Measurements from ENCODE around the gene MYCBP2.
"Not testable (repeated sequence)": the region's sequence is repeated elsewhere in the genome, so short reads cannot be mapped to it uniquely, and the experiment has no call there.

The MYCBP2 gene

DNA sequence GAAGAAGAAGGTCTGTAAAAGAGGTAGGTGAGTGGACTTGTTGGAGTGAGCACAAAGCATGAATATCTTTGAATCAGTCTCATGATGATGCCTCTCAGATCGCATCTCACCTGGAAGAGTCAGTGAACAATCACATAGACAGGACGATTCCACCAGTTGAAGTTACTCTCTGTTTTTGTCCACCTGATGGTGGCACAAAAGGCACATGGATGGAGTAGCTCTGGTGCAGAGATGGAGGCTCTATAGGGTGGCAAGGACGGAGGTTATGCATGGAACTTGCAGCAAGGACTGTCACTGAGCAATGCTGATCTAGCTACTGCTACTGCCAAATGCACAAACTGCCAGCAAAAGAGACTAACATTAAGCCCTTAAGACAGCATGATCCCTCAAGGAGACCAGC lies 10.3 kb upstream of the MYCBP2 start:
- no peak for DNase-seq (ENCODE audit: low read depth in 2 of 2, low spot score in 1 of 2)

DNA sequence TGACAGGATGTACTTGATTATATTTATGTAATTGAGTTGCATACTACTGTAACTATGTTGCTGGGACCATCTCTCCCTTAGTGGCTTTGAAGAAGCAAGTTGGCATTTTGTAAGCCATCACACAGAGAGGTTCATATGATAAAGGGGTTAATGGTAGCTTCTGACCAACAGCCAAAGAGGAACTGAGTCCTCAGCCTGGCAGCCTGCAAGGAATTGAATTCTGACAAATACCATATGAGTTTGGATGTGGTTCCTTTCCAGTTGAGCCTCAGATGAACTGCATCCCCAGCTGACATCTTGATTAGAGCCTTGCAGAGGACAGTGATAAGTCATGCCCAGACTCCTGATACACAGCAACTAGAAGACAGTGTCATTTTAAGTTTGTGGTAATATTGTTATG lies 8.6 kb upstream of the MYCBP2 start:
- no peak for DNase-seq (ENCODE audit: low read depth in 2 of 2, low spot score in 1 of 2)

- no peak for DNase-seq (ENCODE audit: low read depth in 2 of 2, low spot score in 1 of 2)
These were observed 6.7 kb upstream of the MYCBP2 start for GRCh38 chr13:77333594-77333993.

DNA sequence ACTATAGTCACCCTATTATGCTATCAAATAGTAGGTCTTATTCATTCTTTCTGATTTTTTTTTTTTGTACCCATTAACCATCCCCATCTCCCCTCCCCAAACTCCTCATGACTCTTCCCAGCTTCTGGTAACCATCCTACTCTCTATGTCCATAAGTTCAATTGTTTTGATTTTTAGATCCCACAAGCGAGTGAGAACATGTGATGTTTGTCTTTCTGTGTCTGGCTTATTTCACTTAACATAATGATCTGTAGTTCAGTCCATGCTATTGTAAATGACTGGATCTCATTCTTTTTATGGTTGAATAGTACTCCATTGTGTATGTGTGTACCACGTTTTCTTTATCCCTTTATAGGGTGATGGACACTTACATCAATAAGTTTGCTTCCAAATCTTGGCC lies 4.5 kb upstream of the MYCBP2 start:
- DNase-seq (ENCODE audit: low read depth in 2 of 2, low spot score in 1 of 2) = no peak

DNA sequence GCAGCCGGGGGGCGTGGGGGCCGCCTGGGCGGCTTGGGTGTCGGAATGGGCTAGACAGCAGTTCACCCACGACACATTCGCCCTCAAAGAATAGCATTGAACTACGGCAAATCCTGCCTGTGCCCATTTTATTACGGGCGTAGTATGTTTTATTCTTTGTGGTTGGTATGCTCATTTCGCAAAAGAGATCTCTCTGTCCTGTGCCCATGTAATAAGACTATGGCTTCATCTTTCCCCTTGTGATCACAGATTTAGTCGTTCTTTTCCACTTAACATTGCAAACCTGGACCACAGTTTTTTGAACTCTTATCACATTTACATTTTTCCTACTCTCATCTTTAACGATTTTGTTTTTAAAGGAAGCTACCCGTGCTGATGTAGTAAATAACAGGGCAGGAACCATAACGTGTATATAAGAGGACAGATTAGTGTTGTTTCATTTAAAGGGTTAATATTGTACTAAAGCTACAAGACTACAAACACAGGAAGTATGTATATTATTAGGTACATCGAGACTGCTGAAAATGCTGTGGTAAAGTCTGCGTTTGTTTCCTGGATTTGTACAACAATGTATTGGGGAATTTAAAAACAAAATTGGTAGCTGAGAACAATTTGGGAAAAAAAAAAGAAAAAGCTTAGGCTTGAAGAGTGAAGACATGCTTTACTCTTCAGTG lies 3.2 kb upstream of the MYCBP2 start:
- no peak for DNase-seq (ENCODE audit: low read depth in 2 of 2, low spot score in 1 of 2)

GRCh38 chr13:77329133-77329910 lies 2.4 kb upstream of the MYCBP2 start:
- peak; percentile 67 to 71 for DNase-seq (ENCODE audit: low read depth in 2 of 2, low spot score in 1 of 2)

DNA sequence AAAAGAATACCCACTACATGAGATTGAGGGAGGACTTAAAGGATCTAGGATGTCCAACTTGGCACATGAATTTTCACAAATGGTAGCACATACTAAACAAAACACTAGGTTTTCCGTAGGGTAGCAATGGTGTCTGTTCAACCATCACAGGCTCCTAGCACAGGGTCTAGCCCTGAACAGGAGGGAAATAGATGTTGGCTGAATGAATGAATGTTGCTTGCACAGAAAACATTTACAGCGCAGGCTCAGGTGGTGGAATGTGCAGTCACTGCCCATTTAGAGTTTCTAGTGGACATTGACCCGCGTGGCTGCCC lies 1.9 kb upstream of the MYCBP2 start:
- DNase-seq (ENCODE audit: low read depth in 2 of 2, low spot score in 1 of 2) = no peak

- no peak for DNase-seq (ENCODE audit: low read depth in 2 of 2, low spot score in 1 of 2)
These were observed 1.4 kb downstream of the MYCBP2 start for GRCh38 chr13:77325371-77325980.

DNA sequence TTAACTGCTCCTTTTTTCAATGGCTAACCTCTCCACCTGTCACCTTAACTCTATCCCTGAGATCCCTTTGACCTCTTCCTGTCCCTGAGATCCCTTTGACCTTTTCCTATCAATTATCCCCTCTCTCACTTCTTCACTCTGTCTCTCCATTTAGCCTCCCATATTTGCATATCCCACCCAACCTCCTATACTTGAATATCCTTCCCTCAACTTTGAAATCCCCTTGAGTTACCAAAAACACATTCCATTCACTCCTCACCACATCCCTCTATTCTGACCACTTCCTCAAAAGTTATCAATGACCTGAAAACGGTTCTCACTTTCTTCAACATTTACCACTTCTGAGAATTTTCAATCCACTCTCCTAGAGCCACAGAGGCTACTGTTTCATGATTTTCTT lies 3.0 kb downstream of the MYCBP2 start:
- DNase-seq (ENCODE audit: low read depth in 2 of 2, low spot score in 1 of 2) = no peak

GRCh38 chr13:77319536-77319935 lies 7.4 kb downstream of the MYCBP2 start:
- no peak for DNase-seq (ENCODE audit: low read depth in 2 of 2, low spot score in 1 of 2)

GRCh38 chr13:77318741-77319140 lies 8.2 kb downstream of the MYCBP2 start:
- no peak for DNase-seq (ENCODE audit: low read depth in 2 of 2, low spot score in 1 of 2)

- DNase-seq (ENCODE audit: low read depth in 2 of 2, low spot score in 1 of 2) = no peak
These were observed 10.5 kb downstream of the MYCBP2 start for GRCh38 chr13:77316430-77316829.

DNA sequence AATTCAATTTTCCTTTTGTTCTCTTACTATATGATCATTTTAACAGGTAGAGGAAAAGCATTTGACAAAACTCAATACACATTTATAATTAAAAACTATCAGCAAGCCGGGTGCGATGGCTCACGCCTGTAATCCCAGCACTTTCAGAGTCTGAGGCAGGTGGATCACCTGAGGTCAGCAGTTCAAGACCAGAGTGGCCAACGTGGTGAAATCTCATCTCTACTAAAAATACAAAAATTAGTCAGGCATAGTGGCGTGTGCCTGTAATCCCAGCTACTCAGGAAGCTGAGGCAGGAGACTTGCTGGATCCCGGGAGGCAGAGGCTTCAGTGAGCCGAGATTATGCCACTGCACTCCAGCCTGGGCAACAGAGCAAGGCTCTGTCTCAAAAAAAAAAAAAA lies 11.4 kb downstream of the MYCBP2 start:
- not testable (repeated sequence) for DNase-seq (ENCODE audit: low read depth in 2 of 2, low spot score in 1 of 2)

DNA sequence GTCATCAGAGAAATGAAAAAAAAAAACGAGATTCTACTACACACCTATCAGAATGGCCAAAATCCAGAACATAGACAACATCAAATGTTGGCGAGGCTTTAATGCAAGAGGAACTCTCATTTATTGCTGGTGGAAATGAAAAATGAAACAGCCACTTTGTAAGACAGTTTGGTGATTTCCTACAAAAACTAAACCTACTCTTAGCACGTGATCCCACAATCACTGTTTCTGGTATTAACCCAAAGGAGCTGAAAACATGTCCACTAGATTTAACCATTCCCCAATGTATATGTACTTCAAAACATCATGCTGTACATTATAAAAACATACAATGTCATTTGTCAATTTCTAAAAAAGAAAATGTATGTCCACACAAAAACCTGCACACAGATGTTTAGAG lies 13.0 kb downstream of the MYCBP2 start:
- DNase-seq (ENCODE audit: low read depth in 2 of 2, low spot score in 1 of 2) = no peak

DNA sequence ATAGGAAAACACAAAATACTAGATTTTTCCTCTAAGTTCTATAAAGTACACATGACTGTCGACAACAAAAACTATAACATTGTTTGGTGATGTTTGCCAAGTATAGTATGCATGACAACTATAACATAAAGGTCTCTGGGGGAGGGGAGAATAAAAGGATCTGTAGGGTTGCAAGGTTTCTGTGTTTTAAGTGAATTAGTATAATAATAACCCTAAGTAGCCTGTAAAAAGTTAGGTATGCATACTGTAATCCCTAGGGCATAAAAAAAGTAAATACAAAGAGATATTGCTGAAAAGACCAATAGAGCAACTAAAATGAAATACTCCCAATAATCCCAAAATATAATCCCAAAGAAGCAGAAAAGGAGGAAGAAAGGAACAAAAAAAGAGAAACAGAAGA lies 14.6 kb downstream of the MYCBP2 start:
- DNase-seq (ENCODE audit: low read depth in 2 of 2, low spot score in 1 of 2) = no peak

DNA sequence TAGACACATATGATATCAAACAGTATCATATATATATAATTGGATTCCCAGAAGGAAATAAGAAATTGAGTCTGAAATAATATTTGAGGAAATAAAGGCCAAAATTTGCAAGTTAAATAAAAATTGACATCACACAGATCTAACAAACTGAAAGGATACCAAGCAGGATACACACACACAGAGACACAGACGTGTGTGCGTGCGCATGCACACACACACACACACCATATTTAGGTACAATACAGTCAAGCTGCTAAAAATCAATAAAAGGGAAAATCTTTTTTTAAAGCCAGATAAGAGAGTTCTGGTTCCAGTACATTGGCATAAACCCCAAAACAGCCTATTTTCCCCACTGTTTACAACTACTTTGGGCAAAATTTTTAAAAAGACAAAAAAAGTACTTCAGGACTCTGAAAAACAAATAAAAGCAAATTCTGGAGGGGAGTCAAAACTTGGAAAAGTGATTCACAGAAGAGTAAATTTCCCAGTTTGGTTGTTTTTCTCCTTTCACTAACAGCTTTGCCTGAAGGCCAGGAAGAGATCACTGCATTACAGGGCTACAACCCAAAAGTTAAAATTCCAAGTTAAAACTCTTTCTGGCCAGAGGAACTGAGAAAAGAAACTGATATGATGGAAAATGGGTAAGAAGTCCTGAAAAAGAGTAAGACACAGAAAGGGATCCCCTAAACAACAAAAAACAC lies 16.2 kb downstream of the MYCBP2 start:
- no peak for DNase-seq (ENCODE audit: low read depth in 2 of 2, low spot score in 1 of 2)

- DNase-seq (ENCODE audit: low read depth in 2 of 2, low spot score in 1 of 2) = no peak
These were observed 16.7 kb downstream of the MYCBP2 start for GRCh38 chr13:77310161-77310560.

DNA sequence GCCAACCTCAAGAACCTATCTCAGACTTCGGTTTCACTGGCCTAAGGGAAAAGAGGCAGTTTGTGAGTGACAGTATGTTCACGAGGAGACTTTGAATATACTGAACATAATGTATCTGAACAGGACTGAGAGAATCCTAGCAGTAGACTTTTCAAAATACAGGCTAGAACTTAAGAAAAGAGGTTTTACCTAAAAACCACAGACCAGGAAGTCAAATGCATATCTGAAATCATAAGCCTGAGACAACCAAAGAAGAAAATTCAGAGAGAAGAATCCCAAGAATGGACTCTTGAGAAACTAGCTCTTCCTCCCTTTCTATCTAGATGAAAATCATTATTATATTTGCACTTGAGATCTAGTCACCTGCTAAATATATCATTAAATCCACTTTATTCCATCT lies 17.6 kb downstream of the MYCBP2 start:
- no peak for DNase-seq (ENCODE audit: low read depth in 2 of 2, low spot score in 1 of 2)

DNA sequence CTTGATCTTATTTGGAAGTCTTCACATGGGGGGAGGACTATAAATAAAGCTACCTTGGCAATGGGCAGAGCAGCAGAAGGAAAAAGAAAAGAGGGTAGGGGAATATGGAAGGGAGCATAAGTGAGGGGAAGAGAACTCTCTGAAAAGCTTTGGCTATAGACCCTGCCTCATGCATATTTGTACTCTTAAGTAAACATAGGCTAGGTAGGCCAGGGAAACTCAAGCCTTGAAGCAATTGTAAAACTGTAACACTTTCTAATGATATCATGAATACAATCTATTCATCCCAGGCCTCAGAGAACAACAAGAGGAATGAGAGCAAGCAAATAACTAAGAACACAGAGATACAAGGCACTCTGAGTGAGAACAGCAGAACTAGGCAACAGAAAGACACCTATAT lies 20.4 kb downstream of the MYCBP2 start:
- DNase-seq (ENCODE audit: low read depth in 2 of 2, low spot score in 1 of 2) = no peak

GRCh38 chr13:77305266-77305665 lies 21.6 kb downstream of the MYCBP2 start:
- no peak for DNase-seq (ENCODE audit: low read depth in 2 of 2, low spot score in 1 of 2)

DNA sequence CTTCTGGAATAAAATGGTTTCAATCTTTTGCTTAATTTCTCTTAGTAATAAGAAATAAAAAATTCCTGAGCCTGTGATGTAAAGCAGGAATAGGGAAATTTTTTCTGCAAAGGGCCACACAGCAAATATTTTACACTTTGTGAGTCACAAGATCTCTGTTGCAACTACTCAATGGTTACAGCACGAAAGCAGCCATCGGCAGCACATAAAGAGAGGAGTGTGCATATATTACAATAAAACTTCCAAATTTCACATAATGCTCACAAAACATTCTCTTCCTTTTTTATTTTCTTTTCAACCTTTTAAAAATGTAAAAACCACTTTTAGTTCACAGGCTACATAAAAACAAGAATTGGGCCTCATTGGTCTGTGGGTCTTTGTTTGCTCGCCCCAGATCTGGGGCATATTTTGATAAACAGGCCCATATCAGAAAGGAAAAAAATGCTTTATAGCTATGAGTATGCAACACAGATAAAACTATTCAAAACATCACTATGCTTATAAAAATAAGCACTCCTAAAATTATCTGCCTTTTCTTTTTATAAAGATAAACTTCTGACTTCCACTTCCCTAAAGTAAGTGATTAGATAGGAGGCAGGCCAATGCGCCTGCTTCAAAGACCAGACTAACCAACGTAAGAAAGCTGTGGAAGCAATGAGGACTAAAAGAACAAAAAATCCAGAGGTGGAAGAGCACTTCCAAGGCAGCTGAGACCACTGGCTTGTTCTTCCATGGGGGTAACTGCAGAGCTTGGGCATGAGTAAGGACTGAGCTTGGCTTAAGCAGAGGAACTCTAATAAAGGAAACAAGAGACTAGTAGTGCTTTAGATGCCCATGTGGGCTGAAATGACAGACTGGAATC lies 26.5 kb downstream of the MYCBP2 start:
- no peak for DNase-seq (ENCODE audit: low read depth in 2 of 2, low spot score in 1 of 2)

All from stimulated activated CD8-positive, alpha-beta memory T cell treated with anti-CD3 and anti-CD28 coated beads, Interleukin-4, amount 100 ng/mL, for 1 hour (primary cell).